Stimulated activated CD4-positive, alpha-beta T cell treated with anti-CD3 and anti-CD28 coated beads, Interleukin-2, amount 100 ng/mL, for 4 hours (primary cell): ENCODE results near the gene TNS4.

Experiments
- DNase-seq: peaks from one replicate; pipeline ENCODE4 v3.0.0-alpha.2; 2020; ENCODE audit warnings: low read depth

TNS4 gene

DNA sequence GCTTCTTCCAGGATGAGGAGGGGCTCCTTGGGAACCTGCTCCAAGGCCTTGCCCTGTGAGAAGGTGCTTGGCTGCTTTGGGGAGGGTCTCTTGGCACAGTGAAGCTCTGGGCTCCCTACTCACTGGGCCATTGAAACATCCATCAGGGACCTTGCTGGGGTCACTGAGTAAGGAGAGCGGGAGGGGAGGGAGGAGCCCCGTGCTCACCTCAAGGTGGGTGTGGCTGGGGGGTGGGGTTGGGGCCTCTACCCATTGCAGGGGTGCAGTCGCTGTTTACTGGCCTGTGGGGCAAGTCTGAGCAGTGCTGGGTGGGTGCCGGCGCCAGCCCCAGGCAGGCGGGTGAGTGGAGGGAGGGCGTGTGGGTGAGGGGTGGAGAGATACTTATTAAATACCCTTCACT lies 9.9 kb downstream of the TNS4 start:
- no peak for DNase-seq

DNA sequence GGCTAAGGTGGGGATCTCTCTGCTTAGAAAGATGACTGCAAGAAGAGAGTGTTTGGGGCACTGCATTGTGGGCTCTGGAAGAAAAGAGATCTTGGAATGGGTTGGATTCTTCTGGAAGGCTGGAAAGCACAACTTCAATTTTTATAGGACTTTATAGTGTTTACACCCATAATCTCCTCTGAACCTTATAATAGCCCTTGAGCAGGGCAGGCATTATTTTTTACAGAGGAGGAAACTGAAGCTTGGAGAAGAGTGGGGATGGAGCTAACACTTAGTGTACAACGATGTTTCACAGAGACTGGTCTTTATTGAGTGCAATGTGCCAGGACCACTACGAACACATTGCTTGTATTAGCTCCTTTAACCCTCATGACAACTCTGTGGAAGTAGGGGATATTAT lies 10.4 kb downstream of the TNS4 start:
- no peak for DNase-seq

DNA sequence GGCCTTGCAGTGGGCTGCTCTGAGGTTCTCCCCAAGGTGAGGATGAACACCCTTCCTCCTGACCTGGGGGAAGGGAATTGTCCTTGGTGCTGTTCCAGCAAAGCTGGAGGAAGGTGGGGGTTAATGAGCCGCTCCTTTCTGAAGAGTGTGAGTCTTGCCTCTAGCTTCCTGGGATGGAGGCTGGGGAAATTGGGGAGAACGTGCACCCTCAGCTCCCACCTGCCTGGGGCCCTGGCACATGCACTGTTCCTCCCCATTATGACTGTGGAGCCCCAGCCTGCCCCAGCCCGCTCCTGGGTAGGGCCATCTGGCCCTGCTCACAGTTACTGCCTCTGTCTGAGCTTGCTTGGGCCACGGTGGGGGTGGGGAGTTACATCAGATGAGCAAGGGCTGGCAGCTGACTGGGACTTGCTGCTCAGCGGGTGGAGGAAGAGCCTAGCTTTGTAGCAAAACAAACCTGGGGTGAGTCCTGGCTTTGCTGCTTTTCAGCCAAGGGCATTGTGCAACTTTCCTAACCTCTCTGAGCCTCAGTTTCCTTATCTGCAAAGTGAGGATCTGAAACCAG lies 11.1 kb downstream of the TNS4 start:
- DNase-seq, result no peak

DNA sequence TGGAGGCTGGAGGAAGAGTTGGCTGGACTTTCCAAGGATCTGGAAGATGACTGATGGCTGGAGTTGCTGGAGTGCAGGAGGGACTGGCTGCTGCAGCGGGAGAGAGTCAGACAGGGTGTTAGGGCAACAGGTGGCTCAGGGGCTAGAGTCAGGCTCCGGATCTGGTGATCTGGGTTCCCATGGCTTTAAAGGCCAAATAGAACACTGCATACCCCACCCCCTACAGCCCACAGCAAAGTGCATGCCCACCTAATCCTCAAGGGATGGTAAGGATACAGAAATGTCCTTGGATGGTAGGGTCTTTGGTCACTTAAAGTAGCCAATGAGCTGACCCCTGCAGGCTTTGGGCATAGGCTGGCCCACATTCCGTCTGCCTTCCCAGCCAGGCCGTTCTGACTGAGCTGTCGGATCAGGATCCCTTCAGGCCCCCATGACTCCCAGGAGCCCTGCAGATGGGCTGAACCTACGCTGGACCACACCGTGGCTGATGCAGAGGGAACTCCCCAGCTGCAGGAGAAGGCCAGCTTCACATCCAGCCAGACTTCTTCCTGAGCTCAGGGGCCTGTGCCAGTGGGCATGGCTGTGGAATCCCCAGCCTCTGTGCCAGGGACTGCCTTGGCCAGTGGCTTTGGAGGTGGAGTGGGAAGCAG lies 13.9 kb downstream of the TNS4 start:
- no peak for DNase-seq

DNA sequence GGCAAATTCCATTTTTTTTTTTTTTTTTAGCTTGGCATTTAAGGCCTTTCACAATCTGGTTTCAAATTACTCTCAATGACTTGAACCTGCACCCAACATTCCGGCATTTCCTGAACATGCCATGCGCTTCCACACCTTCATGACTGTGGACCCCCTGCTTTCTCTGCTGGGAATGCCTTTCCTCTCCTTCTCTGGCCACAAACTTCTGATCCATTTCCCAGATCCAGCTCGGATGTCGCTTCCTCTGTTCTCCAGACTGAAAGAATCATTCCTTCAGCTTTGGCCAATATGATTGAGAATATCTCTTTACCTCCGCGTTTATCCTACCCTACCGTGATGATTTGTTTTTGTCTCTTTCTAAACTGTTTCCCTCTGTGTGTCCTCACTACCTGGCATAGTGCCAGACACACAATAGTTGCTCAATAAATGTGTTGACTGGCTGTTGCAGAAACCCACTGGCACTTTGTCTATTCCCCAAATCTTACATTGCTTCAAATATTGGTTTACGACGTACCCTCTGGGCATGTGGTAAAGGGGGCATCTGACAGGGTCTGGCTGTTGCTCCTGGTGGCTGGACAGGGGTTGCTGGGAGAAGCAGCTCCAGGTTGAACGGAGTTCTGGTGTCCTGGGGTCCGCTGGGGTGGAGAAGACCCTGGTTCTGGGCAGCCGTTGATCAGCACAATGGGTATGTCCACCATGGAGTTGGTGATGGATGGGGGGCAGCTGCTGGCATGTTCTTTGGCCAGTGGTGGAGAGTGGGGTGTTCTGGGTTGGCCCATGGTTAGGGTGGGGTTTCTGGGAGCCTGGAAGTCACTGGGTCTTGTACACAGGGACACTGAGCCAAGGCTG lies 14.7 kb downstream of the TNS4 start:
- DNase-seq, result no peak

DNA sequence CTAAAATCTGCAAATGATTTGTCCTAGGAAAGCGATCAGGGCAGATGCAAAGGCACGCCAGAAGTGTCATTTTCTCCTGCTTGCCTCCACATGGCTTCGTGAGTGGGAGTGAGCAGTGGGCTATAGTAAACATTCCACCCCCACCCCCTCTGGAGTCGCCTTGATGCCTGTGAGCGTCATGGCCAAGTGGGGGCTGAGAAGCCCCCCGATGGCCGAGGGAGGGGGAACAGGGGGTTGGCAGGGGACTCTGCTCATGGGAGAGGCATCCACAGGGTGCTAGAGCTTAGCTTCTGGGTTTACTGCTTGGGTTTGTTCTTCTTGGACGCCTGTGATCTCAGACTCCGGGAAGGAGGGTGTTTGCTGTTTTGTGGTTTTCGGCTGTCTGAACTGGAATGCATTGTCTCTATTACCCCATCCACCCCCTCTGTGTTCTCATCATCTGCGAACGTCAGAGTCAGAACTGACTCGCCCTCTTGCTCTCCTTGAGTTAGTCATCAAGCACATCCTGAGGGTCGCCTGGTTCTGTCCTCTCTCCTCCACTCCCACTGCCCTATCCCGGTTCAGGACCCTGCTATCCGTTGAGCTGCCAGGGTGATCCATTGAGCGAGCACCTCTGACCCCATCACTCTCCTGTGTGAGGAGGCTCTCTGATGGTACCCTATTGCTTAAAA lies 15.4 kb downstream of the TNS4 start:
- DNase-seq, result peak; percentile 32

DNA sequence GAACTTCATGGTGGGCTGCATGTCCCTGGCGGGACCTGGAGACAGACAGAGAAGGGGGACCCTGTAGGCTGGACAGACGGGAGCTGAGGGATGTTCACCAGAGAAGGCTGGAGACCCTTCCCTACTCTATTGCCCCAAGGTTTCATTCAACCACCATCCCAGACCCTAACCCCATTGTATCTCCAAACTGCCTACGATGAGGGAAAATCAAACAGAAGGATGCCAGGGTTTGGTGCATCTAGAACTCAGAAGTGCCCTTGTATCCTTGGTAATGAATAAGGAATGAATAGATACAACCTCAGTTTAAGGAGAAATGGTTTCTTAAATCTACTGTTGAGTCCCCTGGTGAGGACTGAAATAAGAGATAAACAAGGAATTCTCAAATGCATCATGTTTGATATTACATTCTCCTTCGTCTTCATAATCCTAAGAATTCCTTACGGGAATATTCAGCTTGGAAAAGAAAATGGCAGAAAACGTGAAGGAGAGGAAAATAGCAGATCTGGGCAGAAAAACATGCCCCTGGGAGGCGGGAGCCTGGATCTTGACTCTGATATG lies 16.4 kb downstream of the TNS4 start:
- DNase-seq, result no peak

DNA sequence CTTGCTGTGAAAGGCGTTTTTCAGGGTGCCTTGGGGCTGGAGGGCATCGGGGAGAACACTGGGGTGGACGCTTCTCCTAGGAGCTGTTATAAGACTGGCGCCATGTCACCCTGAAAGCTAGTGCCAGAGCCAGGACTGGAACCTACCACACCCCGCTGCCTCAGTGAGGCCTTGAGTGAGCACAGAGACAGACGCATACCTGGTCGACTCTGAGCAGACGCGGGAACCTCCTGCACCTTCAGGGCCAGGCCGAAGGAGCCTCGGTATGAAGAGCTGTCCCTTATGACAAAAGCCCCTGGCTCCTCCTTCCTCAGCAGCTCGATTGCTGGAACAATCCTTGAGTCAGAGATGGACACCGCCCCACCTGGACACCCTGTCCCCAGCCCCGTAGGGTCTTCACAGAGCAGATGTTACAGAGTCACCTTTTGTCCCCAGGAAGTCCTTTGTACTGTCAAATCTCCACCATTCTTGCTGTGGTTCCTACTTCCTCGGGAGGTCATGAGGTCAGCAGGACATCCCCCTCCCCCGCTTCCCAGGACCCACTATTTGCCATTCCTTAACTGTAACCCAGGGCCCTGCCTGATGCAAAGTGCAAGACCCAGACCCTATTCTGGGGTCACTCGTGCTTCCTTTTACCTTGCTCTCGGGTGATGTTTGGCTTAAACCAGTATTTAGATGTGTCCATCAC lies 17.0 kb downstream of the TNS4 start:
- no peak for DNase-seq

DNA sequence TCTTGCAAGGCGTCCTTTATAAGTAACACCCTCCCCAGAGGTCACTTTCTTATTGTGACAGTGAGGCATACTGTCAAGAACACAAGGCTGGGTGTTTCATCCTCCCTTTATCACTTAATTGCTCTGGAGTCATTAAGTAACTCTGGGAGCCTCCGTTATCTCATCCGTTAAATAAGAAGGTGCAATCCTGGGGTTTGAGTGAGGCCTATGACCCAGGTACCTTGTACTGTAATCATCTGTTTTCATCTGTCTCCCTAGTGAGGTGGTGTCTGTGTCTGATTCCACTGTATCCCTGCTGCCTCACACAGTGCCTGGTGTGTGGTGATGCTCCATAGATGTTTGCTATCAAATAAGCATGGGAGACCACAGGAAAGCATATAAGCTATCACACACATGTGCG lies 17.7 kb downstream of the TNS4 start:
- DNase-seq, result no peak

DNA sequence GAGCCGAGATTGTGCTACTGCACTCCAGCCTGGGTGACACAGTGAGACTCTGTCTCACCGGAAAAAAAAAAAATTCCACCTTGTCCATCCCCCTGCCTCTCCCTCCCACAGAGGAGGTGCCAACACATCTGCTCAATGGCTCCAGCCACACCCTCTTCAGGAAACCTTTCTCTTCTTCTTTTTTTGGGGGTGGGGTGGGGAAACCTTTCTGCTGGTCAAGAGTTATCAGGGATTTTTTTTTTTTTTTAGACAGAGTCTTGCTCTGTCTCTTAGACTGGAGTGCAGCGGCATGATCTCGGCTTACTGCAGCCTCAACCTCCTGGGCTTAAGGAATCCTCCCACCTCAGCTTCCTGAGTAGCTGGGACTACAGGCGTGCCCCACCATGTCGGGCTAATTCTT lies 18.7 kb downstream of the TNS4 start:
- DNase-seq, result no peak

DNA sequence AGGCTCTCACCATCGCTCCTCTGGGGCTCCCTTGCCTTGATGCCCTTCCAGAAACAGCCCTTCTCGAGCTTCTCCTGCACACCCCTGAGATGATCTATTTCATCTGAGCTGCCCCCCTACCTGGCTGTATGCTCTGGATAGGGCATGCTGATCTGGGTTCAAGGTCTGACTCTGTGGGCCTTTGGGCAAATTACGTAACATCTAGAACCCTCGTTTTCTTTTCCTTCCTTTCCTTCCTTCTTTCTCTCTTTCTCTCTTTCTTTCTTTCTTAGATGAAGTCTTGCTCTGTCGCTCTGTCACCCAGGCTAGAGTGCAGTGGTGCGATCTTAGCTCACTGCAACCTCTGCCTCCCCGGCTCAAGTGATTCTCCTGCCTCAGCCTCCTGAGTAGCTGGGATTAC lies 20.3 kb downstream of the TNS4 start:
- no peak for DNase-seq

DNA sequence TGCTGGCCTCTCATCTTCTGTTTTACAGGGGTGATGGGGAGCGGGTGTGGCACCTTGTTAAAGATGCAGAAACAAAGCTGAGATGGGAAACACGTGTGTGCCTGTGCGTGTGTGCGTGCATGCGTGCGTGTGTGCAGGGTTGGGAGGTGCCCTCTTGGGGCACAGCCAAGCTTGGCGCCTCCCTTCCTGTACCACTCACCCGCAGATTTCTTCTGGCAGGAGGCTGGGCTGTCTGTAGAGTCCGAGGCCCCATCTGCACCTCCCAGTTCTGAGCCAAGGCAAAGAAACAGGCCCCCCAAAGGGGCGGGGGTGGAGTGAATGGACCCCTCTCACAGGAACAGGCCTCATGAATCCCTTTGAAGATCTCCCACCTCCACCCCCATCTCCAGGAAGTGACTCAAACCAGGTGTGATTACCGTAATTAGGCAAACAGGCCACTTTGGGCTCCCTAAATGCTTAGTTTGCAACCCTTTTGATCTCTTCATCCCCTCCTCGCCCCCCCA lies 20.9 kb downstream of the TNS4 start:
- DNase-seq, result peak; percentile 75

DNA sequence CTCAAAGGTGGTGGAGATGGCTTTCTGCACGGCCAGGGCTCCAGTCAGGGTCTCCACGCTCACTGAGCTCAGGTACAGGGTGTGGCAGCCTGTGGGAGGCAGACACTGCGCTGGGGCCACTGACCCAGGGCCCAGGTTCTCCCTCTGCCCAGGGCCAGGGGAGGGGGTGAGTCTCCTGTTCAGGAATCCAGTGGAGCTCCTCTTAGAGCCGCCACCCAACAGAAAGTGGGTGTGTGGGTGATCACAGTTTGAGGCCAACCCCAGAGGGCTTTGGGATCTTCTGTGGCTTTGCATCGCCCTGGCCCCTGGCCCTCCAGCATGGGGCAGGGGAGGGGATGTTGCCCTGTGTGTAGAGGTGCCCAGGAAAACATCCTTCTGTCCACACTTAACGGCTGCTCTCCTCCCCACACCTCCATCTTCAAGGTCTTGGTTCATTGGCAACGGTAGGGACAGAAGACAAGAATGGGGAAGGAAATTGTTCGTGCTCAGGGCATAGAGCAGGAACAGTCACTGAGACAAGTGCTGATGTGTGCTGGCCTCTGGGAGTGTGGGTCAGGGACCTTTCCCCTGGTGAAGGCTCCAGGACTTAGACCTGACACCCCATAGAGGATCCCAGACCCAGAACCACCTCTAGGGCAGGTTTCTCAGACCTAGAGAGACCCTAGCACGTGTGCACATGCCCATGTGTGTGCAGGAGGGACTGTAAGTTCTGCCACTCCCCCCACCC lies 21.5 kb downstream of the TNS4 start:
- DNase-seq, result no peak

DNA sequence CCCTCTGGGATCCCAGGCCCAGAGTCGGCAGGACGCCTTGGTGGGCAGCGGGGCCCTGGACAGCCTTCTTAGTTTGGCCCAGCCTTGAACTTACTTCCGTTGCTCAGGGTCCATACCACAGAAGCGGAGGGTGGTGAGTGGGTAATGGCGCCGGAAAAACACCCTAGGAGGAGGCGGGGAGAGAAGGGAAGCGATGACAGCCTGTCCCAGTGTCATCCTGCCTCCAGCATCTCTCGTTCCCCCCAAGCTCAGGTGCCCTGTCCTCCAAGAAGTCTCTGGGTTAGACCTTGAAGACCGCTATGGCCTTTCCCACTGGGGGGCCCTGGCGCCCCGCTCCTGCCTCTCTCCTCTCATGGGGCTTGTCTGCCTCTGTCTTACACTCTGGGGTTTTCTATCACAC lies 22.9 kb downstream of the TNS4 start:
- no peak for DNase-seq

DNA sequence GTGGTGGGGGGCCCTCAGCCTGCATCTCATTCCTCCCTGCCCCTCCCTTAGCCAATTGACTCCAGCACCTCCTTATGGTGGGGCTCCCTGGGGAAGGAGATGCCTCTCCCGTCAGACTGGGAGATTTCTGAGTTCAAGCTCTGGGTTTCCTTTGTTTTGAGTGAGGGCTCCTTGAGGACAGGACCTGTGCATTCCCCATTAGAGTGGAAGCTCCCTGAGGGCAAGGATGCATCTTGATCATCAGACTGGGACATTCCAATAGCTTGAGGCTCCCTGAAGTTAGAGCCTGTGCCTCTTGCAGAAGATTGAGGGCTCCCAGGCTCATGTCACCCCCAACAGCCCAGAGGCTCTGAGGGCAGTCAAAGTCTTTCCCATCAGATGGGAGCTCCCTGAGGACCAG lies 23.6 kb downstream of the TNS4 start:
- DNase-seq, result no peak

DNA sequence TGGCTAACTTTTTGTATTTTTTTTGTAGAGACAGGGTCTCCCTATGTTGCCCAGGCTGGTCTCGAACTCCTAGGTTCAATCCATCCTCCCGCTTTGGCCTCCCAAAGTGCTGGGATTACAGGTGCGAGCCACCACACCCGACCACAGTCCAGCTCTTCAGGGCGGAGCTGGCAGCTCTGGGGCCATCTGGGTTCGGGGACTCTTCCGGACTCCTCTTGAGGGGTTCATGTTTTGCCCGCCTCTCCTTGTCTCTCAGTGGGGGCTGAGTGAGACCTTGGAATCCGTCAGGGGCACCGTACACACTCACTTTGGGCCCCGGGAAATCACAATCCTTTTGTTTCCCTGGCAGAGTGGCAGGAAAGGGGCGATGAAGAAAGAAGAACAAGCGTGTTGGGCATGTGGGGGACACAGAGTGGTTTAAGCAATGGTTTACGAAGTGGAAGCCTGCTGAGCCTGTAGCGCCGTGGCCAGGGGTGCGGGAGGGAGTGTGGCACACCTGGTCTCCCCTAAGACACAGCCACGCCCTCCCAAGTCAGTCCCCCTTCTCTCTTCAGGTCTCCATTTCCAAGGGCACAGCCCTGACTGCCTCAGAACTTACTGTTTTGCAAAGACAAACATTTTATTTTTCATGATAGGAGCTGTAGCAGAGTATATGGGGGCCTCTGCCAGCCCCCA lies 26.1 kb downstream of the TNS4 start:
- no peak for DNase-seq

DNA sequence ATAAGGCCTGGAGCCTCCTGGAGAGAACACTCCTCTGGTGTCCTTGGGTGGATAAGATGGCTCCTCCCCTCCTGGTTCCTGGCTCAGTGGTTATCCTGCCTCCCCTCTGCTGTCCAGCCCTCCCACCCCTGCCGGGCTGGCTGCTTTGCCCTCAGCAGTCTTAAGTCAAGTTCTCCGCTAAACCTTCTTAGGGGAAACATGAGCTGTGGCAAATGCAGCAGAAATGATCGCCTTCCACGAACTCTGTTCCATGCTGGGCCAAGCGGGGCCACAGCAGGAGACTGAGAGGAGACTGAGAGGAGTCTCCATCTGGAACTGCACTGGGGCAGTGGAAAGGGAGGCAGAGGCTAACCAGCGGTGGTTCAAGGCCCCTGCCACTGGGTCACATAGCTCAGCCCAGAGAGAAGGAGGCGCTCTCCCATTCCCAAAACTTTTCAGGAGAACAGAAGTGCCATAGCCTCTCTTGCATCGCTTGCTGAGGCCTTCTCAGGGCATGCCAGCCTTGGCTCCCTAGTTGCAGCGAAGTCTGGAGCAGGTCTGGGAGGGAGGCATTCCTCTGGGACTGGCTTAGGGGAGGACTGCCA lies 26.9 kb downstream of the TNS4 start:
- DNase-seq, result no peak

DNA sequence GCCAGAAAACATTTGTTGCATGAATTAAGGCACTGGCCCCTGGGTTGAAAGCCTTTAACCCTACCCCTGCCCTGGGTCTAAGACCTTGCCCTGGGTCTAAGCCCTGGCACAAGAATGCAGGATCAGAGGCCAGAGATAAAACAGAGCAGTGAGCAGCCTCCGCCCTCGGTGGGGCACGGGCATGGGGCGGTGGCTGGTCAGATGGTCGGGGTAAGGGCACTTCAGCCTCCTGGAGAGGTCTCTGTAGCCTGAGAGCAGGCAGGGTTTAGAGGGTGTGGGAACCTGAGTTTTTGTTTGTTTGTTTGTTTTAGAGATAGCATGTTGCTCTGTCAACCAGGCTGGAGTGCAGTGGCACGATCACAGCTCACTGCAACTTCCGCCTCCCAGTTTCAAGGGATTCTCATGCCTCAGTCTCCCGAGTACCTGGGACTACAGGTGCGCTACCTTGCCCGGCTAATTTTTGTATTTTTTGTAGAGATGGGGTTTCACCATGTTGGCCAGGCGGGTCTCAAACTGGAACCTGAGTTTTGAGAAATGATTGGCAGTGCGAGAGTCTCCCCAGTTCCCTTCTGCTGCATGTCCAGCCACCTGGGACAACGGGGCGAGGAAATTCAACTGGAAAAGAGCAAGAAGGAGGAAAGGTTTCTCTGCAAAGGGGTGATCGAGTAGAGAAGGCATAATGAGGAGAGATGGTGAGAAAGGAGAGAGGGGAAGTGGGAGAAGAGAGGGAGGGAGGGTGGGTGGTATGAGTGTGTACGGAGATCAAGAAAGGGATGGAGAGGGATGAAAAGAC lies 27.7 kb downstream of the TNS4 start:
- no peak for DNase-seq

DNA sequence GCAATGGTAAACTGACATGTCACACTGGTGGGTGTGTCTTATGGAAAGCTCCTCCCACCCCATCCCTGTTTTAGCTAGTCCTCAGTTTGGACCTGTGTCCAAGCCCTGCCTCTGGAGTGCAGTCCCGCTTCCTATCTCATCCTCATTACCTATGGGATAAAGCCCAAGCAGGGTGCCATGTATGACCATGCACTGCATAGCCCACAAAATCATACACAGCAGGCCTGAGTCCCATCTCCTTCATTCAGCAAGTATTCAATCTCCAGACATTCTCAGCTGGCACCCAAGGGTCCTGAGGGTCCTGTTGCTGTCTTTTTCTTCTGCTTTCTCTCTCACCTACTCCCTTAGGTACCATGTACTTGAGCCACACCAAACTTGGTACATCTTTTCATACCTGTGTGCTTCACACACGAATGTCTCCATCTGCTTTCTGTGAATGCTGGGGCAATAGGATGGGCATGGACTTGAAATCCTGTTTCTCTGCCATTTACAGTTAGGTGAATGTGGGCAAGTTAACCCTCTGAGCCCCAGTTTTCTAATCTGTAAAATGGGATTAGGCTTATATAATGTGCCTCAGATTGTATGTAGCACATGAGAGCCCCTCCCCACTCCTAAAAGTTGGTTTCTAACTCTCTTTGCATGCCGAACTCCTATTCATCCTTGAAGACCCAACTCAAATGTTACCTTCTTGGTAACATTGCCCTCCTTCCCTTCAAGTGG lies 28.5 kb downstream of the TNS4 start:
- no peak for DNase-seq
